GM12801 (cell line): Measurements from ENCODE around the gene SERPINA6.

ENCODE experiments used
- CTCF ChIP-seq: IDR thresholded peaks from one replicate; pipeline ENCODE4 v1.5.1; 2011; ENCODE audit warnings: control low read depth; ENCODE audit not compliant: insufficient read length; ENCODE audit errors: extremely low read depth

Gene SERPINA6

GRCh38 chr14:94360945-94361565 is 37.9 kb upstream of the SERPINA6 start:
- no peak for TF ChIP-seq CTCF

GRCh38 chr14:94357166-94357565 is 34.0 kb upstream of the SERPINA6 start:
- TF ChIP-seq CTCF = no peak

- TF ChIP-seq CTCF = no peak
Observed at GRCh38 chr14:94356379-94357056, 33.4 kb upstream of the SERPINA6 start.

GRCh38 chr14:94355191-94355794 is 32.2 kb upstream of the SERPINA6 start:
- no peak for TF ChIP-seq CTCF

GRCh38 chr14:94354638-94355185 is 31.6 kb upstream of the SERPINA6 start:
- no peak for TF ChIP-seq CTCF

- no peak for TF ChIP-seq CTCF
Observed at GRCh38 chr14:94349276-94349675, 26.1 kb upstream of the SERPINA6 start.

- TF ChIP-seq CTCF = no peak
Observed at GRCh38 chr14:94348836-94349235, 25.7 kb upstream of the SERPINA6 start.
